Measurements from ENCODE around the gene ATXN7. TPM values are rescaled to one million over a fixed set of nuclear protein-coding genes. Genes with fewer than 3 reads are reported as not detected.

ATXN7 gene
- total and polyA plus RNA-seq, 4 donors, result 2.8 to 13.6 (median 5.6) TPM

GRCh38 chr3:63841704-63842103 lies 22.0 kb upstream of the ATXN7 start:
- H3K36me3 ChIP-seq (ENCODE audit: control insufficient read depth in 4 of 4, insufficient read depth in 3 of 4, low read depth in 1 of 4, low read length in 3 of 4), result no peaks in the 10 kb centered on the region
- WGBS, result 50% methylated on average over 1 of the region's 1 CpG
- TF ChIP-seq RAD21 (IDR thresholded peaks at IDR 0.05) (no peak), REST (IDR thresholded peaks at IDR 0.05) (no peak), YY1 (IDR thresholded peaks at IDR 0.05) (no peak), FOXA1 (IDR thresholded peaks at IDR 0.05) (no peak), TAF1 (conservative IDR thresholded peaks at IDR 0.05) (no peak), NR2F2 (IDR thresholded peaks at IDR 0.05) (no peak), ZBTB33 (IDR thresholded peaks at IDR 0.05) (no peak), SP1 (IDR thresholded peaks at IDR 0.05) (no peak), EGR1 (IDR thresholded peaks at IDR 0.05; ENCODE audit: low read depth in 2 of 2) (no peak), GABPA (IDR thresholded peaks at IDR 0.05 in 1 of 2, conservative IDR thresholded peaks at IDR 0.05 in 1 of 2) (no peak), ATF3 (IDR thresholded peaks at IDR 0.05) (no peak), FOXA2 (IDR thresholded peaks at IDR 0.05) (no peak)
- H3K9me3 ChIP-seq (ENCODE audit: control insufficient read depth in 4 of 4, low read length in 3 of 4), result no peaks in the 10 kb centered on the region
- H3K4me3 ChIP-seq (ENCODE audit: low read depth in 1 of 3, low read length in 3 of 3), result no peak overlapping the region
- H3K9ac ChIP-seq (ENCODE audit: low read depth in 1 of 2, low read length in 2 of 2), result no peak overlapping the region
- no peak overlapping the region for H3K27ac ChIP-seq (ENCODE audit: low read depth in 1 of 2, low read length in 2 of 2)
- no peaks in the 10 kb centered on the region for H3K27me3 ChIP-seq (ENCODE audit: control insufficient read depth in 4 of 4, insufficient read depth in 4 of 4, low read length in 3 of 4)
- DNase-seq (ENCODE audit: low spot score), result no peak
- H3K4me1 ChIP-seq (ENCODE audit: control insufficient read depth in 4 of 4, insufficient read depth in 4 of 4, low read length in 3 of 4), result no peaks in the 10 kb centered on the region

- Histone ChIP-seq H3K36me3 (ENCODE audit: control insufficient read depth in 4 of 4, insufficient read depth in 3 of 4, low read depth in 1 of 4, low read length in 3 of 4) (no peaks in the 10 kb centered on the region), H3K27me3 (ENCODE audit: control insufficient read depth in 4 of 4, insufficient read depth in 4 of 4, low read length in 3 of 4) (no peaks in the 10 kb centered on the region), H3K4me3 (ENCODE audit: low read depth in 1 of 3, low read length in 3 of 3) (no peak overlapping the region), H3K9me3 (ENCODE audit: control insufficient read depth in 4 of 4, low read length in 3 of 4) (no peaks in the 10 kb centered on the region), H3K9ac (ENCODE audit: low read depth in 1 of 2, low read length in 2 of 2) (no peak overlapping the region), H3K4me1 (ENCODE audit: control insufficient read depth in 4 of 4, insufficient read depth in 4 of 4, low read length in 3 of 4) (no peaks in the 10 kb centered on the region), H3K27ac (ENCODE audit: low read depth in 1 of 2, low read length in 2 of 2) (no peak overlapping the region)
- DNase-seq (ENCODE audit: low spot score), result no peak
- no peak for TF ChIP-seq RAD21 (IDR thresholded peaks at IDR 0.05)
- no peak for TF ChIP-seq TAF1 (conservative IDR thresholded peaks at IDR 0.05)
- TF ChIP-seq ZBTB33 (IDR thresholded peaks at IDR 0.05), result no peak
- TF ChIP-seq SP1 (IDR thresholded peaks at IDR 0.05), result no peak
- TF ChIP-seq CTCF (IDR thresholded peaks at IDR 0.05; ENCODE audit: low read depth, low read length, missing input control), result no peak
- no peak for TF ChIP-seq REST (IDR thresholded peaks at IDR 0.05)
- TF ChIP-seq ATF3 (IDR thresholded peaks at IDR 0.05), result no peak
- no peak for TF ChIP-seq MAX (IDR thresholded peaks at IDR 0.05)
- TF ChIP-seq HNF4A (conservative IDR thresholded peaks at IDR 0.05), result no peak
- no peak for TF ChIP-seq YY1 (IDR thresholded peaks at IDR 0.05)
- TF ChIP-seq JUND (IDR thresholded peaks at IDR 0.05), result no peak
- no peak for TF ChIP-seq FOXA1 (IDR thresholded peaks at IDR 0.05)
- no peak for TF ChIP-seq GABPA (IDR thresholded peaks at IDR 0.05 in 1 of 2, conservative IDR thresholded peaks at IDR 0.05 in 1 of 2)
- TF ChIP-seq HNF4G (IDR thresholded peaks at IDR 0.05), result no peak
Measured at GRCh38 chr3:63842127-63842526, 21.5 kb upstream of the ATXN7 start.

Measured in liver (tissue), 9 donors.